Activated CD4-positive, alpha-beta T cell treated with anti-CD3 and anti-CD28 coated beads, Interleukin-2, Interleukin-6, amounts not matched to agents 100 ng/mL and 50 ng/mL, durations not matched to agents 16 hours and 8 hours (primary cell): Measurements from ENCODE around the gene DPF3.

Source experiments
- DNase-seq: peaks from one replicate; pipeline ENCODE4 v3.0.0-alpha.2; 2020

DPF3 gene

DNA sequence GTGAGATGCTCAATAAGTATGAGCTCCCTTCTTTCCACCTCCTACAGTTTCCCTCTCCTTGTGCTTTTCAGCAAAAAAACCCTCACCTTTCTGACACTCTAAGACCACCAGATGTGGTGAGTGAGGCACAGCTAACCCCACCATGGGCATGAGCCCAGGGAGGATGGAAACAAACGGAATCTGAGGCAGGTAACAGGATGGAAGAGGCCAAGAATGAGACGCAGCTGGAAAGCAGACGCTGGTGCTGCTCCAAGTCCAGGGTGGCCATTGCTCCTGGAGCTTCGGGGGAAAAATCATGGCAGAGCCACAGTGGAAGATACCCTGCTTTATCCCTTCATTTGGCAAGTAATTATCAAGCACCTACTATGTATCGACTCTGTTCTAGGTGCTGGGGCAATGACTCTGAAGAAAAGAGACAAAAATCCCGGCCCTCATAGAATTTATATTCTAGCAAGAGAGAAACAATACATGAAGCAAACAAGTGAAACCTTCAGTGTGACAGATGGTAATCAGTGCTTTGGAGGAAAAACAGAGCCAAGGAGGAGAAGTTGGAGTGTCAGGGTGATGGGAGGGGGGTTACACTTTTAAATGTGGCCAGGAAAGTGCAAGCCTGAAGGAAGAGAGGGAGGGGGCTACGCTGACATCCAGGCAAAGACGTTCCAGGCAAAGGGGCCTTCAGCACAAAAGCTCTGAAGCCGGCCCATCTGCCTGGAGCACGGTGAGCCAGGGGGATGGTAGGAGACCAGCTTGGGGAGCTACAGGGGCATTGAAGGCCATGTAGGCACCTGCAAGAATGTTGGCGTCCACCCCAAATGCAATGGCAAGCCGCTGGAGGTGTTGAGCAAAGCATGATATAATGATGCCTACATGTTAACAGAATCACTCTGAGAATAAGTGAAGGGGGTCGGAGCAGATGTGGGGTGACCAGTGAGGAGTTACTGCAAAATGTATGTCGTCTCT, 154.2 kb downstream of the DPF3 start:
- DNase-seq = no peak

- no peak for DNase-seq
Observed at GRCh38 chr14:72738161-72738611, 155.7 kb downstream of the DPF3 start.

DNA sequence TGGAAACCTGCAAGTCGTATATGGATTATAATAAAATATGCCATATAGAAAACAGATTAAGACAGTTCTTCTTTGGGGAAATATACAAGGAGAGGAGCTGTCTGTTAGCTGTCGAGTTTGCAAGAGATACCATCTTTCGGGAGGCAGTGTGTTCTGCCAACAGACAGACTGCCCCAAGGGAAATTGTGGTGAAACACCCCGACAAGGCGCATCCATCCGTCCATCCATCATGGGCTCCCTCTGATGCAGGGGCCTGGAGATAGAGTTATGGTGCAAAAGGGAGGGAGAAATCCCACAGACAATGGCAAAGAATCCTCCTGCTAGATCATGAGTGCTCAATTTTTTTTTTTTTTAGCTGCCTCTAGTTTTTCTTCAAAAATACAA, 156.3 kb downstream of the DPF3 start:
- no peak for DNase-seq

GRCh38 chr14:72736786-72737559, 156.9 kb downstream of the DPF3 start:
- no peak for DNase-seq

- DNase-seq = no peak
Observed at GRCh38 chr14:72736308-72736707, 157.6 kb downstream of the DPF3 start.

DNA sequence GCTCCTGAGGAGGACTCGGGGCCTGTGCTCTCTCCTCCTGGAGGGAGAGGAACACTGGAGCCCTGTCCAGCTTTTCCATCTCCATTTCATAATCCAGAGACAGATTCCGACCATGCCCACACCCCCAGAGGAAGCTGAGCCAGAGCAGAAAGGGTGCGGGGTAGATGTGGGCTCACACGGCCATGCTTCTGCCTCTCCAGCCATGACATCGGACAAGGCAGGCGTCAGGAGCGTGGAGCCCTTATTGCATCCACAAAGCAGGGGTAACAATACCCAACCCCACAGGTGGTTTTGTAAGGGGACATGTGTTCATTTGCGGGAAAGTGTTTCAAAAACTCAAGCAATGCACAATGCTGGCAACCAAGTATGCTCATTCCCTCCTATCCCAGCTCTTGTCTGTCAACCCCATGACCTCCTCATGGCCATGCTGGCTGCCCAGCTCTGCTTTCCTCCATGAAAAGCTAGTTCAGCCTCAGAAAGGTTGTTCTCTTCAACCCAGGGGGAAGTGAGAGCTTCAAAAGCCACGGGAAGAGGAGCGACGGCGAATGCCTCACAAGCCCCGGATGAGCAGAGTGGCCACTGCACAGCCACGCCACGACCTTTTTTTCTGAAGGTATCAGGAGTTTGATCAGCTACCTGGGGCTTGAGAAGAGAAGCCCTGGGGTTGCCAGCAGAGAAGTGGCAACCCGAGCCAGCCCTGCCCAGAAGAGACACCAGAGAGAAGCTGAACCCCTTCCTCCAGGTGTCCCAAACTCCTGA, 161.7 kb downstream of the DPF3 start:
- DNase-seq = no peak

GRCh38 chr14:72731252-72732020, 162.5 kb downstream of the DPF3 start:
- no peak for DNase-seq

GRCh38 chr14:72730468-72730867, 163.4 kb downstream of the DPF3 start:
- DNase-seq = no peak

- DNase-seq = no peak
Observed at GRCh38 chr14:72726444-72726843, 167.5 kb downstream of the DPF3 start.

DNA sequence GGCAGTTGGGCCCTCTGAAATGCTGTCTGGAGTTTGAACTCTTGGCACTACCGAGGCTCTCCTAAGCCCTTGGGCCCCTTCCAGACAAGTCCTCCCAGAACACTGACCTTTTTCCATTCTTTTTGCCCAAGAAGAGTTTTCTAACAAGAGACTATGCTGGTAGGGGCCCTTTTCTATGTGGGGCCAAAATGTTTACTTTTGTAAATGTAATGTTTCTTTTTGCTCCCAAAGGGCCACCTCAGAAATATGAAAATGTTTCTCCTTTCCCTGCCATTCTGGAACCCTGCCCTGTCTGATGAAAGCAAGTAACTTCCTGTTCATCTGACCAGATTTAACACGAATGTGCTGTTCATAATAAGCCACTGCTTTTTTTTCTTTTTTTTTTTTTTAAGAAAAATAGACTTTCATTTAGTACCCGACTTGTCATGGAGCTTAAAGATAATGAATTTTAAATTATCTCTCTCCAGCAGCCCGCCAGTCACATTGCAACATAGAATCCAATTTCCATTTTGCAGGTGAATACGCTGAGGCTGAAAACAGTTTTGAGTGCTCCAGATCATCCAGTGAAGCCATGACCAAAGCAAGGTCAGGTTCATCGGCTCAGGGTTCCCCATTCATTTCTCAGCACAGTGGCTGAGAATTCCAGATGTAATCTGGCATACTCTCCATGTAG, 169.9 kb downstream of the DPF3 start:
- no peak for DNase-seq

GRCh38 chr14:72722201-72722785, 171.6 kb downstream of the DPF3 start:
- no peak for DNase-seq

- DNase-seq = no peak
Observed at GRCh38 chr14:72721083-72721482, 172.8 kb downstream of the DPF3 start.

GRCh38 chr14:72717220-72717619, 176.7 kb downstream of the DPF3 start:
- no peak for DNase-seq

GRCh38 chr14:72716476-72716875, 177.4 kb downstream of the DPF3 start:
- no peak for DNase-seq

- DNase-seq = no peak
Observed at GRCh38 chr14:72715850-72716228, 178.1 kb downstream of the DPF3 start.

DNA sequence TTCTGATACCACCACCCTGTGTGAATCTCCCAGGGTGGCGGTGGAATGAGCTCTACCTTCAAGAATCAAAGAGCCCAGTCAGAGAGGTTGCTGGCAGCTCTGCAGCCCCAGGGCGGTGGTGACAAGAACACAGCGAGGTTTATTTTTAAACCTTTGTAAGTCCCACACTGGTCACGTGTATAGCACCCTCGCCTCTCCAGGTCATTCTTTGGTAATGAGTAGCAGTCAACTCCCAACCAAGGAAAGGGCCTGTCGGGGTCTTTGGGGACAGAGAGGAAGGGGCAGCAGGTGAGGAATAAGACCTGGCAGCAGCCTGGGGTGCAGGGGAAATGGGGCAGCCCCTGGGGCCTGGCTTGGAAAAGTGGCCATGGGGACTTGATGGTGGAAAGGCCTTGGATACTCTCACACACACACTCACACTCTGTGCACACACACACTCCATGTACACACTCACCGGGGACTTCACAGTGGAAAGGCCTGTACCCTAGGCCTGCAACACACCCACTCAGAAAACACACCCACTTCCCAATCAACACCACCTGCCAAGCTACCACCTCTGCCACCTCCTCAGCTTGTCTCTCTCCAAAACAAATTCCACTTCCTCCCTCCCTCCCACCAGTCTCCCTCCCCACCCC, 178.6 kb downstream of the DPF3 start:
- no peak for DNase-seq

DNA sequence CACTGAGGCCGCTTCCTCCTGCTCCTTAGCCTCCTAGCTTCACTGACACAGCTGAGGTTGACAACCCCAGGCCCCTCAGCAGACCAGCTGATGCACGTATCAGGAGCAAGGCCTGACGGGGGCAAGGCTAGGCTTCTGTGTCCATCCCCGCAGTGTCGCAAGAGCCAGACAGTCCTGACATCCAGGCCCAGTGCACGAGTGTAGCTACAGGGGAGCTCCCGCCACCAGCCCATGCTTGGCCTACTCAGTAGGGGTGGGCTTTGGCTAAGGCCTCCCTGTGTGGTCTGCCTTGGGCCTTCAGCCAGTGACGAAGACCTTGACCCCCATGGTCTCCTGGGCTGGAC, 179.1 kb downstream of the DPF3 start:
- DNase-seq = no peak

GRCh38 chr14:72714094-72714493, 179.8 kb downstream of the DPF3 start:
- DNase-seq = peak; percentile 37

GRCh38 chr14:72711936-72712335, 182.0 kb downstream of the DPF3 start:
- no peak for DNase-seq

GRCh38 chr14:72709916-72710611, 183.8 kb downstream of the DPF3 start:
- no peak for DNase-seq
